Measurements from ENCODE around the gene SYT6. TPM values are rescaled to one million over a fixed set of nuclear protein-coding genes. Genes with fewer than 3 reads are reported as not detected.

The SYT6 gene
- total and polyA plus RNA-seq, 2 of the 13 experiments (the other 11 are each of a cell fraction or from before 2014, with no cell fraction given) = not detected

DNA sequence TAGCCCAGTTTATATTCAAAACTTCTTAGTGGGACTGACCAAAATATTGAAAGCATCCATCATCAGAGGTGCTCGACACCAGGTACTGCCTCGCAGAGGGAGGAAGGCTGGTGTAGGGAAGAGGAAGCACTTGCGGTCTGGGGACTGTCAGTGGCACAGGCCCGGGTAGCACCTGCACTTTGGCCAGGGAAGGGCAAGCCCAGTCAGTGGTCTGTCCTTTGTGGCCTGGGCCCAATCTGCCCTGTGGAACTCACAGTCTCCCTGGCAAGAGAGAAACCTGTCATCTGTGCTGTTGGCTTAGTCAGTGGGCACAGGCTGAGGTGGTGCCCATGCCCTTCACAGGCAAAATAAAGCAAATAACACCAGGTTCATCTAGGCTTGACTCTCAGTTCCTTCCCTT, 77.4 kb downstream of the SYT6 start:
- Histone ChIP-seq H3K79me2 (ENCODE audit: insufficient read depth, low read length) (no peaks in the 10 kb centered on the region), H4K20me1 (ENCODE audit: insufficient read depth, low read length) (no peaks in the 10 kb centered on the region), H3K36me3 (replicated peaks in 1 of 2; ENCODE audit: control insufficient read depth in 1 of 2, insufficient read depth in 2 of 2, low read length in 2 of 2) (no peaks in the 10 kb centered on the region), H3K27me3 (ENCODE audit: control insufficient read depth in 1 of 2, insufficient read depth in 2 of 2, low read length in 2 of 2) (no peaks in the 10 kb centered on the region), H2AFZ (ENCODE audit: low read length) (no peak overlapping the region), H3K4me1 (ENCODE audit: insufficient read depth, low read length) (peaks cover 10% of the 10 kb centered on the region), H3K4me3 (replicated peaks in 1 of 3; ENCODE audit: insufficient read depth in 1 of 3, low read depth in 2 of 3, low read length in 3 of 3) (no peak overlapping the region), H3K9me3 (ENCODE audit: low read length) (peaks cover 16% of the 10 kb centered on the region), H3K4me2 (ENCODE audit: low read depth, low read length) (no peak overlapping the region), H3K9ac (ENCODE audit: insufficient read depth, low read depth, low read length) (no peak overlapping the region), H3K27ac (ENCODE audit: extremely low read length, insufficient read depth, low read length) (no peak overlapping the region)
- DNase-seq (ENCODE audit: low spot score) (no peak), FAIRE-seq (no peak), ATAC-seq (no peak)
- TF ChIP-seq FOXK1 (CRISPR knock-in tag; IDR thresholded peaks at IDR 0.05; ENCODE audit: borderline replicate concordance, low read depth) (no peak), SP1 (IDR thresholded peaks at IDR 0.05) (no peak), SP1 (CRISPR knock-in tag; IDR thresholded peaks at IDR 0.05) (no peak), ZMAT5 (CRISPR knock-in tag; IDR thresholded peaks at IDR 0.05; ENCODE audit: borderline replicate concordance, low read depth) (no peak)
- TF ChIP-seq, protein P1, sequence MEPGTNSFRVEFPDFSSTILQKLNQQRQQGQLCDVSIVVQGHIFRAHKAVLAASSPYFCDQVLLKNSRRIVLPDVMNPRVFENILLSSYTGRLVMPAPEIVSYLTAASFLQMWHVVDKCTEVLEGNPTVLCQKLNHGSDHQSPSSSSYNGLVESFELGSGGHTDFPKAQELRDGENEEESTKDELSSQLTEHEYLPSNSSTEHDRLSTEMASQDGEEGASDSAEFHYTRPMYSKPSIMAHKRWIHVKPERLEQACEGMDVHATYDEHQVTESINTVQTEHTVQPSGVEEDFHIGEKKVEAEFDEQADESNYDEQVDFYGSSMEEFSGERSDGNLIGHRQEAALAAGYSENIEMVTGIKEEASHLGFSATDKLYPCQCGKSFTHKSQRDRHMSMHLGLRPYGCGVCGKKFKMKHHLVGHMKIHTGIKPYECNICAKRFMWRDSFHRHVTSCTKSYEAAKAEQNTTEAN (CRISPR knock-in tag; conservative IDR thresholded peaks at IDR 0.05) = no peak
- TF ChIP-seq, protein P2, sequence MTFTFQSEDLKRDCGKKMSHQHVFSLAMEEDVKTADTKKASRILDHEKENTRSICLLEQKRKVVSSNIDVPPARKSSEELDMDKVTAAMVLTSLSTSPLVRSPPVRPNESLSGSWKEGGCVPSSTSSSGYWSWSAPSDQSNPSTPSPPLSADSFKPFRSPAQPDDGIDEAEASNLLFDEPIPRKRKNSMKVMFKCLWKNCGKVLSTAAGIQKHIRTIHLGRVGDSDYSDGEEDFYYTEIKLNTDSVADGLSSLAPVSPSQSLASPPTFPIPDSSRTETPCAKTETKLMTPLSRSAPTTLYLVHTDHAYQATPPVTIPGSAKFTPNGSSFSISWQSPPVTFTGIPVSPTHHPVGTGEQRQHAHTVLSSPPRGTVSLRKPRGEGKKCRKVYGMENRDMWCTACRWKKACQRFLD (CRISPR knock-in tag; IDR thresholded peaks at IDR 0.05; ENCODE audit: borderline replicate concordance) = no peak
- ChIA-PET POLR2A (no interaction called here), CTCF (ENCODE audit: low intra/inter-chr PET ratio, low total read pairs) (no interaction called here)
- intact Hi-C loops (cut with micrococcal nuclease; ENCODE audit: unreplicated experiment) (no loop called here), in situ Hi-C loops (cut with HindIII; ENCODE audit: extremely low pct_ligation_motif_present, low pct_unique_long_range_greater_than_20kb) (no loop called here)
- 29% methylated on average over 4 of the region's 4 CpGs for WGBS (ENCODE audit: low lambda C conversion rate)
- no TSS peak for BruUV-seq (replicated peaks)

Measured in HepG2 (cell line).